ENCODE measurements around the gene GRHPR. TPM values are rescaled to one million over a fixed set of nuclear protein-coding genes. Genes with fewer than 3 reads are reported as not detected.
"Not testable (repeated sequence)": the region's sequence is repeated elsewhere in the genome, so short reads cannot be mapped to it uniquely, and the experiment has no call there.

GRHPR gene
- total RNA-seq, 6 experiments from 2014 or later = 159 to 424 (median 359) TPM

GRCh38 chr9:37468620-37469019 is 46.1 kb downstream of the GRHPR start:
- H3K4me3 ChIP-seq = no peak overlapping the region
- DNase-seq = no peak
- peaks cover 0 to 13% (median 2%) of the 10 kb centered on the region in 4 donors for H3K4me1 ChIP-seq
- intact Hi-C loops (cut with DNase I) = no loop called here
- TF ChIP-seq CTCF (IDR thresholded peaks at IDR 0.05) (no peak), POLR2A (IDR thresholded peaks at IDR 0.05) (no peak)
- H3K27me3 ChIP-seq = no peaks in the 10 kb centered on the region
- 93% methylated on average over 3 of the region's 6 CpGs for WGBS (ENCODE audit: insufficient coverage, low coverage, low lambda C conversion rate, missing lambda C conversion rate)
- H3K9me3 ChIP-seq = no peaks in the 10 kb centered on the region
- no peak for ATAC-seq
- no peaks in the 10 kb centered on the region for H3K36me3 ChIP-seq
- H3K27ac ChIP-seq = no peak overlapping the region

DNA sequence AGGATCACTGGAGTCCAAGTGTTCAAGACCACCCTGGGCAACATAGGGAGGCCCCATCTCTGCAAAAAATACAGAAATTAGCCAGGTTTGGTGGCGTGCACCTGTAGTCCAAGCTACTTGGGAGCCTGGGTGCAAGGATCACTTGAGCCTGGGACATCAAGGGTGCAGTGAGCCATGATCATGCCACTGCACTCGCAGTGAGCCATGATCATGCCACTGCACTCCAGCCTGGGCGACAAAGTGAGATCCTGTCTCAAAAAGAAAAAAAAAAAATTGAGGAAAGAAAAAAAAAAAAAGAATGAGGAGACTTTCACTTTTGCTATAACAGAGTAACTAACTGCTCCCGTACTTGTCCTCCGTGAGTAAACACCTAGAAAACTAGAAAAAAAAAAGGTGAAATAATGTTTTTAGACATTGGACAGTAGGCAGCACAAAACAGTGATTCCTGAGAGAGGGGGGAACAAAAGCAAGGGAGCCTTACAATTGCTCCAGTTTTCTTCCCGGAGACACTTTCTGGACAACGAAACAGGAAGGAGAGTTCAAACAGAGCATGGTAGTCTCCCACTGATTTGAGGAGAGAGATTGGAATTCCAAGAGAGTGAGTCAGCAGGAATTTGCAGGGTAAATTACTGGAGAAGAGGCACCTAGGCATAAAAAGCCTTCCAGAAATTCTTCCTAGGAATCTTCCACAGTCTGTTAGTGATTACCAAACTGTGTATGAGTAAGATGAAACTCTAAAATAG is 49.6 kb downstream of the GRHPR start:
- Histone ChIP-seq H3K36me3 (no peaks in the 10 kb centered on the region), H3K9me3 (no peaks in the 10 kb centered on the region), H3K4me3 (peak overlapping the region in 2 of 3 donors; percentile 37 to 46), H3K27me3 (no peaks in the 10 kb centered on the region), H3K27ac (peak overlapping the region; percentile 60 to 79 (median 68)), H3K4me1 (peaks cover 0 to 6% (median 2%) of the 10 kb centered on the region in 4 donors)
- TF ChIP-seq CTCF (IDR thresholded peaks at IDR 0.05) (no peak), POLR2A (IDR thresholded peaks at IDR 0.05) (no peak)
- 10% methylated on average over 7 of the region's 7 CpGs for WGBS (ENCODE audit: insufficient coverage, low coverage, low lambda C conversion rate, missing lambda C conversion rate)
- DNase-seq = no peak
- intact Hi-C loops (cut with DNase I) = no loop called here
- peak; percentile 78 to 89 (median 82) for ATAC-seq

DNA sequence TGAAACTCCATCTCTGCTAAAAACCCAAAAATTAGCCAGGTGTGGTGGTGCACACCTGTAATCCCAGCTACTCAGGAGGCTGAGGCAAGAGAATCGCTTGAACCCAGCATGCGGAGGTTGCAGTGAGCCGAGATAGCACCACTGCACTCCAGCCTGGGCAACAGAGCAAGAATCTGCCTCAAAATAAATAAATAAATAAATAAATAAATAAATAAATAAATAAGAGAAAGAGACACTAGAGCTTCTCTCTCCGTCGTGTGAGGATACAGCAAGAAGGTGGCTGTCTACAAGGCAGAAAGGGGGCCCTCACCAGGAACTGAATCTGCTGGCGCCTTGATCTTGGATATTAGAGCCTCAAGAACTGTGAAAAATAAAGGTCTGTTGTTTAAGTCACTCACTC is 51.5 kb downstream of the GRHPR start:
- H3K27ac ChIP-seq; H3K9me3 ChIP-seq; intact Hi-C loops (cut with DNase I); H3K4me3 ChIP-seq; H3K4me1 ChIP-seq; DNase-seq; H3K36me3 ChIP-seq; H3K27me3 ChIP-seq; ATAC-seq: not testable (repeated sequence)
- 50% methylated on average over 4 of the region's 6 CpGs for WGBS (ENCODE audit: insufficient coverage, low coverage, low lambda C conversion rate, missing lambda C conversion rate)

DNA sequence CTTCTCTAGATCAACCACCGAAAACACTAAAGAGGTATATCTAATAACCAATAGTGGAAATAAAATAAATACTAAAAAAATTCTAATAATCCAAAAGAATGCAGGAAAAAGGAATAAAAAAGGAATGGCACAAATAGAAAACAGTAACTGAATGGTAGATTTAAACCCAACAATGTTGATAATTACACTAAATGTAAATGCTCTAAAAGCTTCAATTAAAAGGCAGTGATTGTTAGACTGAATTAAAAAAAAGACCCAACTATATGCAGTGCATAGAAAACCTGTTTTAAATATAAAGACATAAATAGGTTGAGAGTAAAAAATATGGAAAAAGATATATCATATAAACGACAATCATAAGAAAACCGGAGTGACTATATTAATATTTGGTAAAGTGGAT is 51.9 kb downstream of the GRHPR start:
- Histone ChIP-seq H3K27me3 (no peaks in the 10 kb centered on the region), H3K27ac (no peak overlapping the region), H3K36me3 (no peaks in the 10 kb centered on the region), H3K4me1 (peaks cover 0 to 9% (median 2%) of the 10 kb centered on the region in 4 donors), H3K4me3 (no peak overlapping the region), H3K9me3 (no peaks in the 10 kb centered on the region)
- TF ChIP-seq CTCF (IDR thresholded peaks at IDR 0.05) (no peak), POLR2A (IDR thresholded peaks at IDR 0.05) (no peak)
- WGBS (ENCODE audit: insufficient coverage, low coverage, low lambda C conversion rate, missing lambda C conversion rate) = 93% methylated on average over 3 of the region's 3 CpGs
- DNase-seq (no peak), ATAC-seq (no peak)
- intact Hi-C loops (cut with DNase I) = no loop called here

DNA sequence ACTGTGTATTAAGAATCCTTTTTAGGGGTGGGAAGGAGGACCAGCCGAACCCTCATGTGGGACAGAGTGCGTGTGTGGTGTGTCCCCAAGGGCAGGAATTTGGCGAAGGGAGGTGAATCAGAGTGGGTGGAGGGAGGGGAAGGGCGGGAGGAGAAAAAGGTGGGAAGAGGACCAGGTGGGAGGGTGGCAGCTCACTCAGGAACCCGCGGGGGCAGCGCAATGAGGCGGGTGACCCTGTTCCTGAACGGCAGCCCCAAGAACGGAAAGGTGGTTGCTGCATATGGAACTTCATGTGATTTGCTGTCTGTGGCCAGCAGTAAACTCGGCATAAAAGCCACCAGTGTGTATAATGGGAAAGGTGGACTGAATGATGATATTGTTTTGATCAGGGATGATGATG is 54.4 kb downstream of the GRHPR start:
- Histone ChIP-seq H3K4me1 (peaks cover 0 to 9% (median 2%) of the 10 kb centered on the region in 4 donors), H3K27ac (no peak overlapping the region), H3K9me3 (no peaks in the 10 kb centered on the region), H3K36me3 (no peaks in the 10 kb centered on the region), H3K27me3 (no peaks in the 10 kb centered on the region), H3K4me3 (no peak overlapping the region)
- intact Hi-C loops (cut with DNase I) = no loop called here
- no peak for ATAC-seq
- TF ChIP-seq CTCF (IDR thresholded peaks at IDR 0.05) (no peak), POLR2A (IDR thresholded peaks at IDR 0.05) (no peak)
- 71% methylated on average over 11 of the region's 11 CpGs for WGBS (ENCODE audit: insufficient coverage, low coverage, low lambda C conversion rate, missing lambda C conversion rate)
- no peak for DNase-seq

DNA sequence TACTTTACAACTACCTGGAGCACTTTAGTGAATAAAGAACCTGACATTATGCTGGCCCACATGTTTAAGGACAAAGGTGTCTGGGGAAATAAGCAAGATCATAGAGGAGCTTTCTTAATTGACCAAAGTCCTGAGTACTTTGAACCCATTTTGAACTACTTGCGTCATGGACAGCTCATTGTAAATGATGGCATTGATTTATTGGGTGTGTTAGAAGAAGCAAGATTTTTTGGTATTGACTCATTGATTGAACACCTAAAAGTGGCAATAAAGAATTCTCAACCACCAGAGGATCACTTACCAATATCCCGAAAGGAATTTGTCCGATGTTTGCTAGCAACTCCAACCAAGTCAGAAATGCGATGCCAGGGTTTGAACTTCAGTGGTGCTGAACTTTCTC is 54.9 kb downstream of the GRHPR start:
- WGBS (ENCODE audit: insufficient coverage, low coverage, low lambda C conversion rate, missing lambda C conversion rate) = 73% methylated on average over 4 of the region's 4 CpGs
- H3K36me3 ChIP-seq; H3K4me3 ChIP-seq; intact Hi-C loops (cut with DNase I); ATAC-seq; H3K27me3 ChIP-seq; H3K27ac ChIP-seq; H3K4me1 ChIP-seq; H3K9me3 ChIP-seq; DNase-seq: not testable (repeated sequence)

DNA sequence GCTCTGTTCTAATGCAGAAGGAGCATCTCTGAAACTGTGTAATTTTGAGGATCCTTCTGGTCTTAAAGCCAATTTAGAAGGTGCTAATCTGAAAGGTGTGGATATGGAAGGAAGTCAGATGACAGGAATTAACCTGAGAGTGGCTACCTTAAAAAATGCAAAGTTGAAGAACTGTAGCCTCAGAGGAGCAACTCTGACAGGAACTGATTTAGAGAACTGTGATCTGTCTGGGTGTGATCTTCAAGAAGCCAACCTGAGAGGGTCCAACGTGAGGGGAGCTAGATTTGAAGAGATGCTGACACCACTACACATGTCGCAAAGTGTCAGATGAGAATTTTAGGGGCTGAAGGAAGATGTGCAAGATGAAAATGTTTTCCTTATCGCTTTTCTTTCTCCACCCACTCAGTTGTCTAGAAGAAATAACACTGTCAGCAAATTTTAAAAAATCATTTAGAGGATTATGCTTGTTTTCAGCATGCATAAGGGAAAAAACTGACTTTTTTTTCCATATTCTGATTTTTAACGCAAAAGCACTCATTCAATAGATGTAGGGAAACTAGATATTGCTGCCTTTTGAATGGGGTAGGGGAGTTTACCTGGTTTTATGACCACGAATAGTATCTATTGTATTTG is 55.6 kb downstream of the GRHPR start:
- H3K4me3 ChIP-seq; intact Hi-C loops (cut with DNase I); H3K9me3 ChIP-seq; ATAC-seq; H3K27ac ChIP-seq; H3K36me3 ChIP-seq; H3K4me1 ChIP-seq; DNase-seq; H3K27me3 ChIP-seq: not testable (repeated sequence)
- WGBS (ENCODE audit: insufficient coverage, low coverage, low lambda C conversion rate, missing lambda C conversion rate) = 51% methylated on average over 5 of the region's 5 CpGs

All from right lobe of liver (tissue), 6 donors.